GM12892 (cell line): ENCODE measurements around the gene CCNT1.

Experiments used
- POLR2A ChIP-seq: IDR thresholded peaks from 2 replicates; pipeline ENCODE4 v1.6.1; 2011; ENCODE audit warnings: low read depth, low read length, control low read depth
- TAF1 ChIP-seq: IDR thresholded peaks from 2 replicates; pipeline ENCODE4 v1.6.1; 2011; ENCODE audit warnings: low read depth, mild to moderate bottlenecking, control low read depth, low read length, borderline replicate concordance

- TF ChIP-seq POLR2A = no peak
- no peak for TF ChIP-seq TAF1
These were observed 45.2 kb downstream of the CCNT1 start for GRCh38 chr12:48671231-48671856.
